ENCODE data around the gene HEG1. TPM values are rescaled to one million over a fixed set of nuclear protein-coding genes. Genes with fewer than 3 reads are reported as not detected.
A peak's percentile ranks its signal among the peaks of the same experiment; 100 is the strongest.

The HEG1 gene
- total RNA-seq, 1 experiment from 2014 or later, result 21.6 TPM

DNA sequence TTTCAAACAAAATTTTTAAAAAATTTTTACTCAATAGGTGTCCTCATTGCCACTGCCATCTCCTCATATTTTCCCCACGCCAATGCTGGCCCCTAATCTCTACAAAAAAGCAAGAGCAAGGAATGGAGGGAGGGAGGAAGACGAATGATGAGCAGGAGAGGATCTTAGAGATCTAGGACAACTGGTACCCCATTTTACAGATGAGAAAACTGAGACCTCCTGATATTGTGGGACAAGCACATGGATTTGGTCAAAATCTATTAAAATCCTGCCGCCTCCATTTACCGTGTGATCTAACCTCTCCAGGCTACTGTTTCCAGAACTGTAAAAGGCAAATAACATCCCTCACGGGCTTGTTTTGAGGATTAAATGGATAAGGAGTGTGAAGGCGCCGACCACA, 4.6 kb downstream of the HEG1 start:
- Histone ChIP-seq H3K4me3 (no peak overlapping the region), H3K36me3 (peaks cover 59% of the 10 kb centered on the region), H3K4me1 (replicated peaks) (peaks cover 52% of the 10 kb centered on the region), H3K9me3 (replicated peaks) (no peaks in the 10 kb centered on the region), H3K27me3 (replicated peaks) (no peaks in the 10 kb centered on the region), H3K27ac (peak overlapping the region; percentile 85)
- no peak for DNase-seq (ENCODE audit: low read depth in 1 of 2, low spot score in 2 of 2)

DNA sequence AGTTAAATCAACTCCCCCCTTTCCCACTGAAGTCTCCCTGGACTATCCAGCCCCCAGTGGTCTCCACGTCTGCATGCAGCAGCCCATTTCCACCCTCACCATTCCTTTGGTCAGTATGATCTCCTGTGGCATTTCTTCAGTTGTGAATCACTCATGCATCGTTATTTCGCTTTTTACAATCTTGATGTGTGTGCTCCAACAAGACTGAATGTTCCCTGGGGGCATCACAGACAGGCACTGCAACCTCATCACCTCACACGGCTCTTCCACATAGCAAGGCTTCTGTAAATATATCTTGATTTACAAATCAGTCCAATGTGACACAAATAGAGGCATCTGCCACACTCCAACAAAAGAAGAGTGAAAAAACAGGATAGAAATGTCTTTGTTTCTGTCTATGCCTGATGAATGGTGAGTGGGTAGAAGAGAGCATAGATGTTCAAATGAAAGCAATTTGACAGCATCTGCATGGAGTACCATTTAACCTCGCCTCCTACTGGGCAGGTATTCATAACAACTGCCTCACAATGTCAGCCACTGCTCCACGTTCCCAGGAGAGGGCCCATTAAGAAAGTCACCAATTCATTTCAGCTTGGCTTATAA, 5.2 kb downstream of the HEG1 start:
- H3K27ac ChIP-seq, result 0 out of 2 replicates have a peak overlapping the region, but pooled peaks have one; percentile 85
- peaks cover 55% of the 10 kb centered on the region for H3K4me1 ChIP-seq (replicated peaks)
- DNase-seq (ENCODE audit: low read depth in 1 of 2, low spot score in 2 of 2), result no peak
- no peaks in the 10 kb centered on the region for H3K9me3 ChIP-seq (replicated peaks)
- peaks cover 61% of the 10 kb centered on the region for H3K36me3 ChIP-seq
- H3K4me3 ChIP-seq, result no peak overlapping the region
- H3K27me3 ChIP-seq (replicated peaks), result no peaks in the 10 kb centered on the region

DNA sequence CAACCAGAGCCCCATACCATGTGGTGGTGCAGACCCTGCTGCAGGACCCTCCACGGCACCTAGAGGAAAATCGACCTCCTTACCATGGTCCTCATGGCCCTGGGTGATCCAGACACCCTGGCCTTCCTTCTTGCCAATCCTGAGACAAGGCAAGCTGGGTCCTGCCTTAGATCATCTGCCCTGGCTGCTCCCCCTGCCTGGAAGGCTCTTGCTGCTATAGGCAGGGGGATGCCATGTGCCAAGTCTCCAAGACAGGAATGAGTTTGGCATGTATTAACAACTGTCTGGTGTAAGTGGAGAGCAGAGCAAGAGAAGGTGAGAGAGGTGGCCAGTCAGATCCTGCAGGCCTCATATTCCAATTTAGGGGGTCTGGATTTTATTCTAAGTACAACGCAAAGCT, 7.5 kb downstream of the HEG1 start:
- DNase-seq (ENCODE audit: low read depth in 1 of 2, low spot score in 2 of 2), result no peak
- H3K9me3 ChIP-seq (replicated peaks), result no peaks in the 10 kb centered on the region
- H3K4me1 ChIP-seq (replicated peaks), result peaks cover 61% of the 10 kb centered on the region
- H3K27ac ChIP-seq, result no peak overlapping the region
- H3K27me3 ChIP-seq (replicated peaks), result no peaks in the 10 kb centered on the region; the same call in 1 of the 2 replicates
- peaks cover 70% of the 10 kb centered on the region for H3K36me3 ChIP-seq
- H3K4me3 ChIP-seq, result no peak overlapping the region

DNA sequence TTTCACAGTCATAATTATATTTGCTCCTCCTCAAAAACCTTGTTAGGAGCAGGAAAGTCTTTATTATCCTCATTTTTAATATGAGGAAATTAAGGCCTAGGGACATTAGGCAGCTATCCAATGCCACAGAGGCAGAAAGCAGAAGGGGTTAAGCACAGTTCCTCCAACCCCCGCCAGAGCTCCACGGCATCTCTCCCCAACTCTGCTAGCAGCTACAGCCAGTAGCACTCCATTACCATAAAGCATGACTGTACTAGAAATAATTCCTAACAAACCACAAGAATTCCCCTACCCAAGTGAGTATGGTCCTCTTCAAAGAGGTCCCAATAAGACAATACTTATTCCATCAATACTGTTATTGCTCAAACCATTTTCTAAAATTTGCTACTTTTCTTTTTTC, 9.8 kb downstream of the HEG1 start:
- no peaks in the 10 kb centered on the region; the same call in 1 of the 2 replicates for H3K27me3 ChIP-seq (replicated peaks)
- H3K4me1 ChIP-seq (replicated peaks), result peaks cover 40% of the 10 kb centered on the region
- H3K27ac ChIP-seq, result no peak overlapping the region; the same call in 1 of the 2 replicates
- no peak overlapping the region for H3K4me3 ChIP-seq
- H3K9me3 ChIP-seq (replicated peaks), result no peaks in the 10 kb centered on the region
- H3K36me3 ChIP-seq, result peaks cover 63% of the 10 kb centered on the region
- peak; percentile 59 to 76 for DNase-seq (ENCODE audit: low read depth in 1 of 2, low spot score in 2 of 2)

DNA sequence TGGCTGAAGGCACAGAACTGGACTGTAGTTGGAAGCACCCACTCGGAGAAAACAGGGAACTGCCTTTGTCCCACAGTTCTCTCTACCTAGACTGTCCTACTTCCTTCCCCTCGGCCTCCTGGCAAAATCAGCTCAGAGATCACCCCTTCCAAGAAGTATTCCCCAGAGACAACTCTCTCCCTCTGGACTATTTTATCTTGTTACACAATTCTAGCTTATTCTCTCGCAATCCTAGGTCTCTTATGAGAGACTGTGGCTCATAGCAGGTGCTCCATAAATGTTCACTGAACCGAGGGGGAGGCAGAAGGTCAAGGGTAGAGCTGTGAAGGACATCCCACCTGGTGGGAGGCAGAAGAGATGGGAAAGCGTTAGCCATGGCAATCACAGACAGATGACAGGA, 10.6 kb downstream of the HEG1 start:
- Histone ChIP-seq H3K9me3 (replicated peaks) (no peaks in the 10 kb centered on the region), H3K4me3 (no peak overlapping the region), H3K4me1 (replicated peaks) (peaks cover 33% of the 10 kb centered on the region), H3K36me3 (peaks cover 55% of the 10 kb centered on the region), H3K27me3 (replicated peaks) (no peaks in the 10 kb centered on the region; the same call in 1 of the 2 replicates), H3K27ac (no peak overlapping the region)
- no peak for DNase-seq (ENCODE audit: low read depth in 1 of 2, low spot score in 2 of 2)

DNA sequence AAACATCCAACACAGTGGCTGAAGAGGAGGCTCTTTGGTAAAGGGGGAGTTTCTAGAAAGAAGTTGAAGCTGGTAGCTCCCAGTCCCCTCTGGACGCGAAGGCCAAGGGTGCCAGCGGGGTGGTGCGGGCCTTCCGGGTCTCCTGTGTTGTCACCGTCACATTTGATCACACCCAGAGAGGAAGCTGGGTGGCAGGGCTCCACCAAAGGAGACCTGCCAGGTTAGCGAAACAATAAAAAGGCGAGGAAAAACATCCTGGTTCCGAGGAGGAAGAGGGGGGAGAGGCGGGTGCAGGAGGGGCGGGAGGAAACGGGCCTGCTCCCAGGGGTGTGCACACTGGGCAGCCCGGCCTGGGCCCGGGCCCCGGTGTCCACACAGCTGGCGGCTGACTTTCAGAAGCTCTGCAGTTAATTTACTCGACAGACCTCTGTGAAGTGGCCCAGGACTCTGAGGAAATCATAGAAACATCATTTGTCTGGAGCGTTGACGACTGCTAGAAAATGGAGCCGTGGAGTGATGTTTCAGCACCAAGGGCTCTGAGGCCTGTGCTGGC, 12.1 kb downstream of the HEG1 start:
- Histone ChIP-seq H3K27me3 (replicated peaks) (no peaks in the 10 kb centered on the region; the same call in 1 of the 2 replicates), H3K9me3 (replicated peaks) (no peaks in the 10 kb centered on the region), H3K36me3 (peaks cover 46% of the 10 kb centered on the region), H3K27ac (no peak overlapping the region), H3K4me3 (no peak overlapping the region), H3K4me1 (replicated peaks) (peaks cover 33% of the 10 kb centered on the region)
- no peak for DNase-seq (ENCODE audit: low read depth in 1 of 2, low spot score in 2 of 2)

DNA sequence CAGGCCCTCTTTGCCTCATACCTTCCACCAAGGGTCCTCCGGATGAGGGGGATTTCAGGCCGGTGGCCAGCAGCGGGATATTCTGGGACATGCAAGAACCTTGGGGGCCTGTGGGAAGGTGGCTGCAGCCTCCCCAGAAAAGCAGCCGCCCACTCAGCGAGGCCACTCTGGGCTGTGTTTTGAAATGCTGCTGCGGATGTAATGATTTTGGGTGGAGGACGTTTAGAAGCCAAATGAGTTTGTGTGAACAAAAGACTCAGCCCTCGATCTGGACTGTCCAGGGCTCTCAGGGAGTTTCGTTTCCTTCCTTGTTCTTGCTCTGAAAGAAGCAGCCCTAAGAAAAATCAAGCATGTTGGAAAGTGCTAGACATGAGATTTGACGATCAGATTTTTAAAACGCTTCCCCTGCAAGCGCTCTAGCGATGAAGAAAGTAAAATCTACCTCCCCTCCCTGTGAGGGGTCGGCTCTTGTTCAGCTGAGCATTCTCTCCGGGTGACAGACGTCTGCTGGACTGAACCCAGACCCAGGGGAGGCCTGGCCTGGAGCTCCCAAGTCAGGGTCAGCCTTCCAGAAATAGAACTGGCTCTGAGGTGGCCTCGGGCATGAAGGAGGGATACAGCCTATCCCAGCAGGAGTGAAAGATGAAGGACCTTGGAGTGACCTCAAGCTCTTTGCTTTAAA, 12.9 kb downstream of the HEG1 start:
- DNase-seq (ENCODE audit: low read depth in 1 of 2, low spot score in 2 of 2), result no peak
- Histone ChIP-seq H3K27ac (no peak overlapping the region), H3K36me3 (peaks cover 38% of the 10 kb centered on the region), H3K9me3 (replicated peaks) (no peaks in the 10 kb centered on the region), H3K4me1 (replicated peaks) (peaks cover 33% of the 10 kb centered on the region), H3K4me3 (no peak overlapping the region), H3K27me3 (replicated peaks) (no peaks in the 10 kb centered on the region; the same call in 1 of the 2 replicates)

DNA sequence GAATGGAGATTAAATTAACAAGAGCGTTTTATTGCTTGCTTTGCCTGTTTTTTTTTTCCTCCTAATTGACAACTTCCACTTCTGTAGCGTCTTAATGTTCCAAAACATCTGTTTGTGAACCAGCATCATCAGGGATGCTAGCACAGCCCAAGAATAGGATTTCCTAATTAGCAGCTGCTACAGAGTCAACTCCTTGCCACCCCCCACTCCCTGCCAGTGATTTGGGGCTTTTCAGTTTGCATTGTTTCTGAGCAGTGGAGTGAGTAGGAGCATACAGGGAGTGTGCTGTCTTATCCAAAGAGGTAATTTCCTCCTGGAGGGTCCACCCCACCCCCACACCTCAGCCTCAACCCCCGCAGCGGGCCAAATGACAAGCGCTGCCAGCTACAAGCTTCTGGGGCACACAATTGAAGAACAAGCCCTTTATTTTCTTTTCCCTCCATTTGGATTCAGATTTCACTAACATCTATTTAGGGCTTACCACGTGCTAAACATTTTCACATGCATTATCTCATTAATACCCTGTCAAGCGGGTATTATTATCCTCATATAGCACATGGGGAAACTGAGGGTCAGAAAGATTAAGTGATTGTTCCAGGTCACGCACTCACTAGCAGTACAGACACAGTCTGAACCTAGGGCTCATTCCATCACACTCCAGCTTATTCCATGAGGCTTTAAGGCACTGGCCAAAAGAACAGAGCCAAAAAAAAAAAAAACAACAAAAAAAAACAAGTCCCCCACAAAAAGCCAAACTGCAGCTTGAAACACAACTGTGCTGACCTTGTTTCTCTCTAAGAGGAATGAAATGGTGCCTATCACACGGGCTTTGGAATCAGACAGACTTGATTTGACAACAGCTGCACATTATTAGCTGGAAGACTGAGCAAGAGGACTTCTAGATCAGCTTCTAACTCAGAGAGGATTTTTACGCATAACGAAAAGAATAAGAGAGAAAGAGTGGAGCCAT, 16.4 kb downstream of the HEG1 start:
- no peak overlapping the region for H3K27ac ChIP-seq
- peaks cover 4% of the 10 kb centered on the region; the same call in 1 of the 2 replicates for H3K9me3 ChIP-seq (replicated peaks)
- no peak overlapping the region for H3K4me3 ChIP-seq
- H3K36me3 ChIP-seq, result peaks cover 15% of the 10 kb centered on the region
- no peak for DNase-seq (ENCODE audit: low read depth in 1 of 2, low spot score in 2 of 2)
- H3K27me3 ChIP-seq (replicated peaks), result no peaks in the 10 kb centered on the region; the same call in 1 of the 2 replicates
- peaks cover 9% of the 10 kb centered on the region for H3K4me1 ChIP-seq (replicated peaks)

DNA sequence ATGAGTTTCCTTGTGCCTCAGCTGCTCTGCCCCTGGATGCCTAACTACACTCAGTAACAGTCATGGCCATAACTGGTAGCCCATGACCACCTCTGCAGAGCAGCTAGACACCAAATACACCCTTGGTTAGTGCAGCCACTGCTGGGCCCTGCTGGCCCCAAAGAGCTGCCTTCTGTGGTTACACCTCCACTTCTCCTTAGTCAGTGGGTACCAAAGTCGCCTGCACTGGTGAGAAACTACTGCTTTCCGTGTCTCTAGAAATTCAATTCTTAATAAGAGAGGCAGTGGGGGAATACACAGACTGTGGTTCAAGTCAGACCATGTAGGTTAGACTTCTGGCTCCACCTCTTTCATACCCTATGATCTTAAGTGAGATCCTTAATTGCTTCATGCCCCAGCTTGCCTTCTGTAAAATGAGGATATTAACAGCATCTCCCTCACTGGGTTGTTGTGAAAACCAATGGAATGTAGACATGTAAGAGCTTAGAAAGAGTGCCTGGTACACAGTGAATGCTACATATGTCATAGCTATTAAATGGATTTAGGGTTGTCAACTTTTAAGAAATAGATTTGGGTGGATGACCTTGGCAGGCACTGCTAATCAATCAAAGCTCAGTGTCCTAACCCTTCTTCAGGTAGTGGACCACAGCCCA, 18.2 kb downstream of the HEG1 start:
- H3K36me3 ChIP-seq, result peaks cover 6% of the 10 kb centered on the region
- no peak for DNase-seq (ENCODE audit: low read depth in 1 of 2, low spot score in 2 of 2)
- H3K4me1 ChIP-seq (replicated peaks), result peaks cover 1% of the 10 kb centered on the region; the same call in 1 of the 2 replicates

DNA sequence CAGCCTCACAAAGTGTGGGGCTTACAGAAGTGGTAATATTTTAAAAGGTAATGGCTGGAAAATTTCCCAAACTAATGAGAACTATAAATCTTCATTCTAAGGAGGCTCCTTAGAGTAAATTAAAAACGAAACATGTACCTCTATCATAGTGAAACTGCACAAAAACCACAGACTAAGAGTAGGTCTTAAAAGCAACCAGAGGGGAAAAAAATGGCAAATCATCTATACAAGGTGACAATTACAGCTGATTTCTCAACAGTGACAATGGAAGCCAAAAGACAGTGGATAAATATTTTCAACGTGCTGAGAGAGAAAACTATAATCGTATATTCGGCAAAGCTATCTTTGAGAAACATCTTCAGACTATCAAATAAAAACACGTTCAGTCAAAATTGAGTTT, 20.6 kb downstream of the HEG1 start:
- Histone ChIP-seq H3K36me3 (peaks cover 6% of the 10 kb centered on the region), H3K9me3 (replicated peaks) (peaks cover 4% of the 10 kb centered on the region; the same call in 1 of the 2 replicates), H3K4me3 (no peak overlapping the region)

More for the DNA sequence above, 18.2 kb downstream of the HEG1 start:
- Histone ChIP-seq H3K27ac (no peak overlapping the region), H3K9me3 (replicated peaks) (peaks cover 4% of the 10 kb centered on the region; the same call in 1 of the 2 replicates), H3K27me3 (replicated peaks) (no peaks in the 10 kb centered on the region), H3K4me3 (no peak overlapping the region)

DNA sequence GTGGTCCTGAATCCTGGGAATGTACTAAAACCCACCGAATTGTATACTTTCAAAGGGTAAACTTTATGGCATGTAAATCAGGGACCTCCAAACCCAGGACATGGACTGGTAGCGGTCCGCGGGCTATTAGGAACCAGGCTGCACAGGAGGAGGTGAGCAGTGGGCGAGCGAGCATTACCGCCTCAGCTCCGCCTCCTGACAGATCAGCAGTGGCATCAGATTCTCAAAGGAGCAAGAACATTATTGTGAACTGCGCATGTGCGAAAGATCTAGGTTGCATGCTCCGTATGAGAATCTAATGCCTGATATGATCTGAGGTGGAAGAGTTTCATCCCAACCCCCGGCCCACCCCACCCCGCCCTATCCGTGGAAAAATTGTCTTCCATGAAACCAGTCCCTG, 22.2 kb downstream of the HEG1 start:
- DNase-seq (ENCODE audit: low read depth in 1 of 2, low spot score in 2 of 2), result no peak
- Histone ChIP-seq H3K4me1 (replicated peaks) (peaks cover 13% of the 10 kb centered on the region), H3K36me3 (peaks cover 13% of the 10 kb centered on the region), H3K27me3 (replicated peaks) (no peaks in the 10 kb centered on the region), H3K27ac (no peak overlapping the region), H3K9me3 (replicated peaks) (peaks cover 4% of the 10 kb centered on the region; the same call in 1 of the 2 replicates), H3K4me3 (no peak overlapping the region)

More for the DNA sequence above, 20.6 kb downstream of the HEG1 start:
- Histone ChIP-seq H3K27ac (no peak overlapping the region), H3K27me3 (replicated peaks) (no peaks in the 10 kb centered on the region), H3K4me1 (replicated peaks) (peaks cover 7% of the 10 kb centered on the region)
- DNase-seq (ENCODE audit: low read depth in 1 of 2, low spot score in 2 of 2), result no peak

DNA sequence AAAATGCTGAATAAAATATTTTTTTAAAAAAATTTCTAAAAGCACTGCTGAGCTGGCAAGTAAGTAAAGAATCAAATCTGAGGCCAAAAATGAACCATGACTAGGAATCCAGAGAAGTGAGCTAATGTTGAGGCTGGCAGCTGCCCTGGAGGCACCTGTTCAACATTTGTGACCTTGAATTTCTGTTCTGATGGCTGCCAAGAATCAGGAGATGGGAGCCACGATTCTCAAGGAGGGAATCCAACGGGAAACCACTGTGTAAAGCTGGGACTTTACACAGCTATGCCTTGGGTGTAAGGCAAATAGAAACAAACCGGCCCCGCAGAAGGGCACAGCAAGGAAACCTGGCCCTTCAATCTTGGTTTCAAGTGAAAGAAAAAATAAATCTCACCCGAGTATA, 22.7 kb downstream of the HEG1 start:
- Histone ChIP-seq H3K4me1 (replicated peaks) (peaks cover 16% of the 10 kb centered on the region), H3K4me3 (no peak overlapping the region), H3K9me3 (replicated peaks) (peaks cover 4% of the 10 kb centered on the region; the same call in 1 of the 2 replicates), H3K36me3 (peaks cover 18% of the 10 kb centered on the region), H3K27me3 (replicated peaks) (no peaks in the 10 kb centered on the region), H3K27ac (no peak overlapping the region)
- DNase-seq (ENCODE audit: low read depth in 1 of 2, low spot score in 2 of 2), result no peak

DNA sequence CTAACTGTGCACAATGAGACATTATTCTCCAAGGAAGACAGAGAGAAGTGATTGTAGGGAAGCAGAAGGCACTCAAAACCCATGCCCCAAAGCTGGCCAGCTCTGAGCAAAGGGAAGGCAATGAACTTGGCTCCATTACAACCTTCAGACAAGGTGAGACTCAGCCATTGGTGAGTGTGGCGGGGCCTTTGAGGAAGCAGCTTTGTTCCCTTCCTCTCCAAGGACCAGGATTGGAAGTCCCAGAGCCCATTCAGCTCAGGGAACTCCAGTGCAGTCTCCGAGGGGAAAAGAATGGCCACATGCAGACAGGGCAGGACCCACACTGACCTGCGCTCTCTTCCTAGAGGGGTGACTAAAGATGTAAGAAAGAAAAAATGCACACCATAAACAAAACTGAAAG, 23.1 kb downstream of the HEG1 start:
- H3K4me3 ChIP-seq, result no peak overlapping the region
- no peaks in the 10 kb centered on the region for H3K27me3 ChIP-seq (replicated peaks)
- no peak overlapping the region for H3K27ac ChIP-seq
- DNase-seq (ENCODE audit: low read depth in 1 of 2, low spot score in 2 of 2), result no peak
- H3K36me3 ChIP-seq, result peaks cover 23% of the 10 kb centered on the region
- peaks cover 4% of the 10 kb centered on the region; the same call in 1 of the 2 replicates for H3K9me3 ChIP-seq (replicated peaks)
- peaks cover 16% of the 10 kb centered on the region for H3K4me1 ChIP-seq (replicated peaks)

Measured in SJSA1 (cell line).